ENCODE results near the gene ALDH1L1. TPM values are rescaled to one million over a fixed set of nuclear protein-coding genes. Genes with fewer than 3 reads are reported as not detected.

Gene ALDH1L1
- total RNA-seq, 8 experiments from 2014 or later, result 0.27 to 7.8 (median 0.75) TPM

DNA sequence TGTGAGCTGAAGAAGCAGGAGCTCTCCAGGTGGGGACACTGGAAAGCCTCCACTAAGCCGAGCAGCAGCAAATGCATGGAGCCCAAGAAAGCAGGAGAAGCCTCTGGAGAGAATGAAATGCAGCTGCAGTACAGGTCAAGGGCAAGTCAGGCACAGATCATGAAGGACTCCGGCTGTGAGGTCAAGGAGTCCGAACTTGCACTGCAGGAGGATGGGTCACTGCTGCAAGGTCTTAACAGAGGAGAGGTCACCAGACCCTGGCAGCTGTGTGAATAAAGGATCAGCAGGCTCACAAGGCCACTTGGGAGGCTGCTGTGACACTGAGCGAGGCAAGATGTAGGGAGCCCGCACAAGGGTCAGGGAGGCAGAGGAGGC, 71.7 kb downstream of the ALDH1L1 start:
- Histone ChIP-seq H3K4me3 (no peak overlapping the region), H3K27ac (no peak overlapping the region), H3K4me1 (replicated peaks in 1 of 2) (peaks cover 0 to 2% of the 10 kb centered on the region in 2 donors)
- in situ Hi-C loops (cut with MboI; ENCODE audit: low pct_unique_long_range_greater_than_20kb in 2 of 9, low sequenced_read_pairs in 9 of 9, unreplicated experiment in 9 of 9), result no loop called here
- ATAC-seq (replicated peaks in 6 of 8), result no peak
- 88 to 100% (median 98%) methylated on average over 1 to 5 of the region's 5 CpGs; no CpG with 5 or more reads in 6 of the 10 experiments for WGBS, 10 experiments

- no peak overlapping the region for H3K27ac ChIP-seq
- peak in 2 of 8 experiments; percentile 68 to 76 for ATAC-seq (replicated peaks in 6 of 8)
- WGBS, 10 experiments, result 89 to 100% (median 90%) methylated on average over 3 to 8 of the region's 8 CpGs; no CpG with 5 or more reads in 7 of the 10 experiments
- in situ Hi-C loops (cut with MboI; ENCODE audit: low pct_unique_long_range_greater_than_20kb in 2 of 9, low sequenced_read_pairs in 9 of 9, unreplicated experiment in 9 of 9), result no loop called here
- H3K4me1 ChIP-seq (replicated peaks in 1 of 2), result peaks cover 0 to 2% of the 10 kb centered on the region in 2 donors
- H3K4me3 ChIP-seq, result no peak overlapping the region
Observed at GRCh38 chr3:126107957-126108675, 72.3 kb downstream of the ALDH1L1 start.

- in situ Hi-C loops (cut with MboI; ENCODE audit: low pct_unique_long_range_greater_than_20kb in 2 of 9, low sequenced_read_pairs in 9 of 9, unreplicated experiment in 9 of 9), result no loop called here
- peak in 2 of 8 experiments; percentile 19 to 23 for ATAC-seq (replicated peaks in 6 of 8)
- Histone ChIP-seq H3K27ac (no peak overlapping the region), H3K4me3 (no peak overlapping the region), H3K4me1 (replicated peaks in 1 of 2) (no peaks in the 10 kb centered on the region)
- WGBS, 10 experiments, result 0 to 93% (median 82%) methylated on average over 1 to 6 of the region's 17 CpGs; no CpG with 5 or more reads in 4 of the 10 experiments
Observed at GRCh38 chr3:126107203-126107939, 73.0 kb downstream of the ALDH1L1 start.

GRCh38 chr3:126106336-126107202, 73.8 kb downstream of the ALDH1L1 start:
- in situ Hi-C loops (cut with MboI; ENCODE audit: low pct_unique_long_range_greater_than_20kb in 2 of 9, low sequenced_read_pairs in 9 of 9, unreplicated experiment in 9 of 9), result no loop called here
- Histone ChIP-seq H3K27ac (no peak overlapping the region), H3K4me1 (replicated peaks in 1 of 2) (no peaks in the 10 kb centered on the region), H3K4me3 (no peak overlapping the region)
- WGBS, 10 experiments, result 89 to 92% (median 92%) methylated on average over 2 to 7 of the region's 21 CpGs; no CpG with 5 or more reads in 6 of the 10 experiments
- ATAC-seq (replicated peaks in 6 of 8), result peak in 1 of 8 experiments; percentile 23

- Histone ChIP-seq H3K4me1 (replicated peaks in 1 of 2) (peaks cover 0 to 1% of the 10 kb centered on the region in 2 donors), H3K27ac (no peak overlapping the region), H3K4me3 (no peak overlapping the region)
- 45 to 100% (median 83%) methylated on average over 2 to 9 of the region's 16 CpGs; no CpG with 5 or more reads in 5 of the 10 experiments for WGBS, 10 experiments
- ATAC-seq (replicated peaks in 6 of 8), result no peak
- in situ Hi-C loops (cut with MboI; ENCODE audit: low pct_unique_long_range_greater_than_20kb in 2 of 9, low sequenced_read_pairs in 9 of 9, unreplicated experiment in 9 of 9), result no loop called here
Observed at GRCh38 chr3:126105691-126106187, 74.6 kb downstream of the ALDH1L1 start.

GRCh38 chr3:126104742-126105605, 75.4 kb downstream of the ALDH1L1 start:
- in situ Hi-C loops (cut with MboI; ENCODE audit: low pct_unique_long_range_greater_than_20kb in 2 of 9, low sequenced_read_pairs in 9 of 9, unreplicated experiment in 9 of 9), result no loop called here
- Histone ChIP-seq H3K4me1 (replicated peaks in 1 of 2) (peaks cover 1 to 9% of the 10 kb centered on the region in 2 donors), H3K4me3 (no peak overlapping the region), H3K27ac (no peak overlapping the region)
- 33 to 60% methylated on average over 2 of the region's 15 CpGs; no CpG with 5 or more reads in 8 of the 10 experiments for WGBS, 10 experiments
- ATAC-seq (replicated peaks in 6 of 8), result no peak

DNA sequence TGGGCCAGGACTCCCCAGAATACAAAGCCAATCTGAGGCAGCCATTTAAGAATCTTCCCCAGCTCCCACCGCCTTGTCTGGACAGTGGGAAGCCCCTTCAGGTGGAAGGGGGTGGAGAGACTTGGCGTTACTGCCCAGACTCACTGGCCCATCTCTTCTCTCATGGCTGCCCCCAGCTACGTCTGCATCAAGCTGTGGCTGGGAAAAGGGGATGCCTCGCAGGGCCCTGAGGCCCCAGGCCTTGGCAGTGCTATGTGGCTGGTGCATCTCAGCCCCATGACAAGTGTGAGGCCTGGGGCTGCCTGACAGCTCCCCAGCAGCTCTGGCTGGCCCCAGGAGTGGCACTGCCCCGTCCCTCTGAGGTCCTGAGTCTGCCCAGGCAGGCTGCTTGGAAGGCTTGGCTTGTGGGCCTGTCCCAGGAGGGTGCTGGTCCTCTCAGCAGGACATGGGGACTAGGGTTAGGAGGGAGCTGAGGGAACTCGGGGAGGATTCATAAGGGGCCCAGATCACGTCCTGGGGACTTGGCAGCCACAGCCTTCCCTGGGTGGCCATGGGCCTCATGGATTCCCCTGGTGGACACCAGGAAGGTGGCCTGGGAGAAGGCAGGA, 76.3 kb downstream of the ALDH1L1 start:
- peaks cover 3 to 10% of the 10 kb centered on the region in 2 donors for H3K4me1 ChIP-seq (replicated peaks in 1 of 2)
- H3K27ac ChIP-seq, result no peak overlapping the region
- no peak for ATAC-seq (replicated peaks in 6 of 8)
- no peak overlapping the region for H3K4me3 ChIP-seq
- in situ Hi-C loops (cut with MboI; ENCODE audit: low pct_unique_long_range_greater_than_20kb in 2 of 9, low sequenced_read_pairs in 9 of 9, unreplicated experiment in 9 of 9), result no loop called here
- WGBS, 10 experiments, result 40 to 100% (median 64%) methylated on average over 1 to 2 of the region's 7 CpGs; no CpG with 5 or more reads in 5 of the 10 experiments

GRCh38 chr3:126103121-126104027, 77.0 kb downstream of the ALDH1L1 start:
- Histone ChIP-seq H3K27ac (no peak overlapping the region), H3K4me3 (no peak overlapping the region), H3K4me1 (replicated peaks in 1 of 2) (peaks cover 3 to 10% of the 10 kb centered on the region in 2 donors)
- peak in 1 of 8 experiments; percentile 13 for ATAC-seq (replicated peaks in 6 of 8)
- in situ Hi-C loops (cut with MboI; ENCODE audit: low pct_unique_long_range_greater_than_20kb in 2 of 9, low sequenced_read_pairs in 9 of 9, unreplicated experiment in 9 of 9), result no loop called here
- WGBS, 10 experiments, result 77 to 100% (median 88%) methylated on average over 1 to 4 of the region's 22 CpGs; no CpG with 5 or more reads in 6 of the 10 experiments

- H3K27ac ChIP-seq, result no peak overlapping the region
- H3K4me3 ChIP-seq, result no peak overlapping the region
- H3K4me1 ChIP-seq (replicated peaks in 1 of 2), result peaks cover 3 to 10% of the 10 kb centered on the region in 2 donors
- ATAC-seq (replicated peaks in 6 of 8), result peak in 1 of 8 experiments; percentile 49
- 13 to 65% (median 50%) methylated on average over 1 to 4 of the region's 5 CpGs; no CpG with 5 or more reads in 5 of the 10 experiments for WGBS, 10 experiments
- in situ Hi-C loops (cut with MboI; ENCODE audit: low pct_unique_long_range_greater_than_20kb in 2 of 9, low sequenced_read_pairs in 9 of 9, unreplicated experiment in 9 of 9), result no loop called here
Observed at GRCh38 chr3:126102530-126102951, 77.8 kb downstream of the ALDH1L1 start.

- no peak for ATAC-seq (replicated peaks in 6 of 8)
- no peak overlapping the region for H3K27ac ChIP-seq
- WGBS, 10 experiments, result 53 to 100% (median 73%) methylated on average over 1 to 5 of the region's 8 CpGs; no CpG with 5 or more reads in 6 of the 10 experiments
- in situ Hi-C loops (cut with MboI; ENCODE audit: low pct_unique_long_range_greater_than_20kb in 2 of 9, low sequenced_read_pairs in 9 of 9, unreplicated experiment in 9 of 9), result no loop called here
- H3K4me3 ChIP-seq, result no peak overlapping the region
- peaks cover 3 to 10% of the 10 kb centered on the region in 2 donors for H3K4me1 ChIP-seq (replicated peaks in 1 of 2)
Observed at GRCh38 chr3:126102011-126102410, 78.4 kb downstream of the ALDH1L1 start.
